GM18519 (cell line): ENCODE data around the gene C20orf96.
"Not testable (repeated sequence)": the region's sequence is repeated elsewhere in the genome, so short reads cannot be mapped to it uniquely, and the experiment has no call there.

Source experiments
- ATAC-seq: cut with Tn5 transposase; IDR thresholded peaks from one replicate; pipeline ENCODE4 v1.9.1; 2021; ENCODE audit warnings: mild to moderate bottlenecking, moderate library complexity; ENCODE audit not compliant: unreplicated experiment, low FRiP score

C20orf96 gene

GRCh38 chr20:251354-251753, 39.2 kb downstream of the C20orf96 start:
- ATAC-seq = no peak

- ATAC-seq = no peak
Measured at GRCh38 chr20:242905-243304, 47.6 kb downstream of the C20orf96 start.

GRCh38 chr20:237929-238328, 52.6 kb downstream of the C20orf96 start:
- ATAC-seq = no peak

GRCh38 chr20:237489-237888, 53.1 kb downstream of the C20orf96 start:
- ATAC-seq = no peak

GRCh38 chr20:235891-236290, 54.7 kb downstream of the C20orf96 start:
- no peak for ATAC-seq

GRCh38 chr20:227439-228105, 63.0 kb downstream of the C20orf96 start:
- ATAC-seq = no peak

- no peak for ATAC-seq
Measured at GRCh38 chr20:226958-227357, 63.6 kb downstream of the C20orf96 start, which contains the start of gene DEFB129. TSS of gene DEFB129 (plus strand) at chr20:227258. CDS start at chr20:227289, 31 bp downstream.

GRCh38 chr20:225879-226278, 64.7 kb downstream of the C20orf96 start:
- not testable (repeated sequence) for ATAC-seq

GRCh38 chr20:221258-221830, 69.2 kb downstream of the C20orf96 start:
- ATAC-seq = no peak
